ENCODE results near the gene GRK1. TPM values are rescaled to one million over a fixed set of nuclear protein-coding genes. Genes with fewer than 3 reads are reported as not detected.

GRK1 gene
- total and polyA plus RNA-seq, 2 of the 4 experiments (the other 2 are of a cell fraction) = not detected

DNA sequence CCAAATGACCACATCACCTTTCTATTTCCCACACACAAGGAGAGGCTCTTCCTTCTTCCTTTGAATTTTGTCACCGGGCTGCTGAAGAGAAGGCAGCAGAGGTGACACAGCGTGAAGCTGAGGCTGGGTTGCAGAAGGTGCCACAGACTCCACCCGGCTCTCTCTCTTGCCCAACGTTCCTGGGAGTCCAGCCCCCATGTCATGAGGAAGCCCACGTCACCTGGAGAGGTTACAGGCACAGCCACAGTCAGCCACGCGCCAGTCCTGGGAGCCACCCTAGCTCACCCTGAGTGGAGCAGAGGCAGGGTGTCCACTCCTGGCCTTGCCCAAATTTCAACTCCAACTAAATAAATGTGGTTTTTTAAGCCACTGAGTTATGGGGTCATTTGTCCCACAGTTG is 87.2 kb downstream of the GRK1 start:
- Histone ChIP-seq H2BK15ac (ENCODE audit: low read depth, low read length) (no peak overlapping the region), H3K18ac (ENCODE audit: low read depth, low read length) (no peak overlapping the region), H3K79me1 (ENCODE audit: low read depth in 1 of 2, low read length in 2 of 2) (no peaks in the 10 kb centered on the region), H4K20me1 (ENCODE audit: insufficient read depth, low read length) (peaks cover 4% of the 10 kb centered on the region; the same call in 1 of the 2 replicates), H4K5ac (ENCODE audit: low read depth, low read length) (no peak overlapping the region), H3K23ac (ENCODE audit: low read depth, low read length) (no peak overlapping the region), H3K9me3 (ENCODE audit: control insufficient read depth, insufficient read depth, low read length) (no peaks in the 10 kb centered on the region), H4K91ac (ENCODE audit: insufficient read depth, low read depth, low read length) (no peak overlapping the region), H3K9ac (ENCODE audit: low read depth, low read length) (no peak overlapping the region), H3K36me3 (ENCODE audit: control insufficient read depth, insufficient read depth, low read length) (no peaks in the 10 kb centered on the region), H2AK5ac (ENCODE audit: low read depth, low read length) (no peak overlapping the region), H3K4ac (ENCODE audit: low read depth, low read length) (no peak overlapping the region), H2BK120ac (ENCODE audit: low read depth, low read length) (no peak overlapping the region), H3K56ac (ENCODE audit: extremely low read depth, insufficient read depth, low read length) (no peak overlapping the region), H2AK9ac (replicated peaks; ENCODE audit: low read depth, low read length, poor library complexity) (no peak overlapping the region), H3K14ac (replicated peaks; ENCODE audit: low read depth, low read length) (no peak overlapping the region), H3K27me3 (ENCODE audit: control insufficient read depth, insufficient read depth, low read length) (peaks cover 31% of the 10 kb centered on the region), H3K9me1 (ENCODE audit: insufficient read depth, low read length) (peaks cover 8% of the 10 kb centered on the region), H3K27ac (ENCODE audit: insufficient read depth, low read length) (no peak overlapping the region), H4K8ac (ENCODE audit: low read depth in 2 of 2, low read length in 2 of 2) (no peak overlapping the region), H2BK5ac (ENCODE audit: low read depth, low read length, poor library complexity, severe bottlenecking) (no peak overlapping the region), H3K4me2 (ENCODE audit: low read depth, low read length) (no peak overlapping the region), H2AFZ (replicated peaks; ENCODE audit: low read length, poor library complexity) (no peak overlapping the region), H2BK20ac (ENCODE audit: low read depth, low read length) (no peak overlapping the region), H3K4me1 (ENCODE audit: control insufficient read depth, insufficient read depth, low read length) (peaks cover 3% of the 10 kb centered on the region; the same call in 1 of the 2 replicates), H3K4me3 (ENCODE audit: insufficient read depth, low read depth, low read length) (no peak overlapping the region)
- no peak for ATAC-seq (ENCODE audit: low read depth)
- WGBS, 2 experiments (ENCODE audit: extremely low coverage in 2 of 2, insufficient read length in 1 of 2) = 46% methylated on average over 4 of the region's 7 CpGs; no CpG with 5 or more reads in 1 of the 2 experiments
- in situ Hi-C loops (cut with MboI; ENCODE audit: low sequenced_read_pairs) = no loop called here
- no peak for TF ChIP-seq RCOR1 (IDR thresholded peaks at IDR 0.05; ENCODE audit: insufficient replicate concordance, low read length)
- TF ChIP-seq RFX5 (IDR thresholded peaks at IDR 0.05; ENCODE audit: low read depth, low read length) = no peak
- TF ChIP-seq MAFK (IDR thresholded peaks at IDR 0.05; ENCODE audit: low read depth, low read length) = no peak
- no peak for TF ChIP-seq FOS (IDR thresholded peaks at IDR 0.05; ENCODE audit: low read depth, low read length)
- TF ChIP-seq MAZ (IDR thresholded peaks at IDR 0.05; ENCODE audit: borderline replicate concordance, low read depth, low read length) = no peak
- no peak for TF ChIP-seq BHLHE40 (IDR thresholded peaks at IDR 0.05; ENCODE audit: low read depth, low read length)
- TF ChIP-seq, protein P1, sequence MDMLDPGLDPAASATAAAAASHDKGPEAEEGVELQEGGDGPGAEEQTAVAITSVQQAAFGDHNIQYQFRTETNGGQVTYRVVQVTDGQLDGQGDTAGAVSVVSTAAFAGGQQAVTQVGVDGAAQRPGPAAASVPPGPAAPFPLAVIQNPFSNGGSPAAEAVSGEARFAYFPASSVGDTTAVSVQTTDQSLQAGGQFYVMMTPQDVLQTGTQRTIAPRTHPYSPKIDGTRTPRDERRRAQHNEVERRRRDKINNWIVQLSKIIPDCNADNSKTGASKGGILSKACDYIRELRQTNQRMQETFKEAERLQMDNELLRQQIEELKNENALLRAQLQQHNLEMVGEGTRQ (IDR thresholded peaks at IDR 0.05; ENCODE audit: low read depth, low read length) = no peak
- no peak for TF ChIP-seq NFE2L2 (IDR thresholded peaks at IDR 0.05; ENCODE audit: low read depth, low read length)
- TF ChIP-seq RAD21 (IDR thresholded peaks at IDR 0.05; ENCODE audit: low read length) = no peak
- TF ChIP-seq, protein P2, sequence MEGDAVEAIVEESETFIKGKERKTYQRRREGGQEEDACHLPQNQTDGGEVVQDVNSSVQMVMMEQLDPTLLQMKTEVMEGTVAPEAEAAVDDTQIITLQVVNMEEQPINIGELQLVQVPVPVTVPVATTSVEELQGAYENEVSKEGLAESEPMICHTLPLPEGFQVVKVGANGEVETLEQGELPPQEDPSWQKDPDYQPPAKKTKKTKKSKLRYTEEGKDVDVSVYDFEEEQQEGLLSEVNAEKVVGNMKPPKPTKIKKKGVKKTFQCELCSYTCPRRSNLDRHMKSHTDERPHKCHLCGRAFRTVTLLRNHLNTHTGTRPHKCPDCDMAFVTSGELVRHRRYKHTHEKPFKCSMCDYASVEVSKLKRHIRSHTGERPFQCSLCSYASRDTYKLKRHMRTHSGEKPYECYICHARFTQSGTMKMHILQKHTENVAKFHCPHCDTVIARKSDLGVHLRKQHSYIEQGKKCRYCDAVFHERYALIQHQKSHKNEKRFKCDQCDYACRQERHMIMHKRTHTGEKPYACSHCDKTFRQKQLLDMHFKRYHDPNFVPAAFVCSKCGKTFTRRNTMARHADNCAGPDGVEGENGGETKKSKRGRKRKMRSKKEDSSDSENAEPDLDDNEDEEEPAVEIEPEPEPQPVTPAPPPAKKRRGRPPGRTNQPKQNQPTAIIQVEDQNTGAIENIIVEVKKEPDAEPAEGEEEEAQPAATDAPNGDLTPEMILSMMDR (conservative IDR thresholded peaks at IDR 0.05; ENCODE audit: low read depth, low read length) = no peak
- TF ChIP-seq CHD1 (IDR thresholded peaks at IDR 0.05; ENCODE audit: low read depth, low read length) = no peak
- no peak for TF ChIP-seq SMC3 (IDR thresholded peaks at IDR 0.05; ENCODE audit: low read depth, low read length)
- TF ChIP-seq, protein P3, sequence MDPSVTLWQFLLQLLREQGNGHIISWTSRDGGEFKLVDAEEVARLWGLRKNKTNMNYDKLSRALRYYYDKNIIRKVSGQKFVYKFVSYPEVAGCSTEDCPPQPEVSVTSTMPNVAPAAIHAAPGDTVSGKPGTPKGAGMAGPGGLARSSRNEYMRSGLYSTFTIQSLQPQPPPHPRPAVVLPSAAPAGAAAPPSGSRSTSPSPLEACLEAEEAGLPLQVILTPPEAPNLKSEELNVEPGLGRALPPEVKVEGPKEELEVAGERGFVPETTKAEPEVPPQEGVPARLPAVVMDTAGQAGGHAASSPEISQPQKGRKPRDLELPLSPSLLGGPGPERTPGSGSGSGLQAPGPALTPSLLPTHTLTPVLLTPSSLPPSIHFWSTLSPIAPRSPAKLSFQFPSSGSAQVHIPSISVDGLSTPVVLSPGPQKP (IDR thresholded peaks at IDR 0.05; ENCODE audit: borderline replicate concordance, low read depth, low read length) = no peak
- no TSS peak for BruUV-seq (replicated peaks)
- intact Hi-C loops (cut with micrococcal nuclease) = no loop called here
- ChIA-PET POLR2A (ENCODE audit: unreplicated experiment) (no interaction called here), CTCF (no interaction called here)
- dilution Hi-C loops (cut with HindIII; ENCODE audit: low sequenced_read_pairs, unreplicated experiment) = no loop called here
- no peak for DNase-seq

Measured in IMR-90 (cell line).